ENCODE measurements around the gene DHX35.
"Not testable (repeated sequence)": the region's sequence is repeated elsewhere in the genome, so short reads cannot be mapped to it uniquely, and the experiment has no call there.

The DHX35 gene

DNA sequence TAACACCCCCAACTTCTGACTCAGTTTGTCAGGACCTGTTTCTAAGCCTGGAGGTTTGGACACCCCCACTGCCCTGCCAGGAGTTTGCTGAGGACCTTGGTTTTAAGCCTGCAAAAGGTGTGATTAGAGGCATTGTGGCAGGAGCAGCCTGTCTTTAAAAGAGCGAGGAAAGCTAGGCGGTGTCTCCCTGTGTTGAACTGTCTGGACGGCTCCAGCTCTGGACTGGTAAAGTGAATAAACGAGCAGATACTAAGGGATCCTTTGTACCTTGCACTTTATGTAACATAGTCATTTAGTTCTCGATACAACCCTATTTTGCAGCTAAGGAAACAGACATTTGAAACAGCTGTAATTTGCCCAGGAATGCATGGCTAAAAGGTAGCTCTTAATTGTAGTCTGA, 21.5 kb upstream of the DHX35 start:
- no peak for DNase-seq (ENCODE audit: low spot score)

DNA sequence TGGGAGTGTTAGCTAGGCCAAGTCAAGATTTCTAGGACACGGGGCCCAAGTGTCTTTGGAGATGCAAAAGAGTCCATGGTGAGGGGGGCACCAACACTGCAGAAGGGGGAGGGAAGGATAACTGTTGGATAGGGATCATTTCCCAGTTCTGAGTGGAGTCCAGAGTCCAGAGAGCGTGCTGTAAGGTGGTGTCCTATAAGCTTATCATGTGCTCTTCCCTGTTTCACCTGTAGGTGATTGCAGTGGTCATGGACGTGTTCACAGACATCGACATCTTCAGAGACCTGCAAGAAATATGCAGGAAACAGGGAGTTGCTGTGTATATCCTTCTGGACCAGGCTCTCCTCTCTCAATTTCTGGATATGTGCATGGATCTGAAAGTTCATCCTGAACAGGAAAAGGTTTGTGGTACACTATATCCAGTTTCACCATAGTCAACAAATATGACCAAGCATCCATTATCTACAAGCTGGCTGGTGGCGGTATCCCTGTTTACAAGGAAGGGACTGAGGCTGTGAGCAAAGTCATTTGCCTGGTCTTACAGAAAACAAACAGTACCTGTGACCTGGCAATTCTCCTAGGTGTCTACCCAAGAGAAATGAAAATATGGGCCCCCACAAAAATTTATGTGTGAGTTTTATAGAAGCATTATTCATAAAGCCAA, 20.3 kb upstream of the DHX35 start:
- DNase-seq (ENCODE audit: low spot score): no peak

DNA sequence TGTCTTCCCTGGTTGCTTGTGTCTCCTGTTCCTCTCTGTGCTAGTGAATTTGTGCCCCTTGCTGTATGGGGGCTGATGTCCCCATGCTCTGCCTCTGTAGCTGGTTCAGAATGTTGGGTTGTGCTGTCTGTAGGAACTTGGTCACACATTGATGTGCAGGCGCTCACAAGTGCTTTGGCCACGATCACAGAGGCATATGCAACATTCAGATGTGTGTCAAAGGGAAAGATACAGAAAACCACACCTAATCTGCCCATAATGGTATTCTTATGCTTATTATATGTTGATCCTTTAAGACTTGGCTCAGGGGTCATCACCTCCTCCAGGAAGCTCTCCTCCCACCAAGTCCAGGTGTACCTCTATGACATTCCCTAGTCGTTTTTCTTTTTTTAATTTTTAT, 17.1 kb upstream of the DHX35 start:
- no peak for DNase-seq (ENCODE audit: low spot score)

DNA sequence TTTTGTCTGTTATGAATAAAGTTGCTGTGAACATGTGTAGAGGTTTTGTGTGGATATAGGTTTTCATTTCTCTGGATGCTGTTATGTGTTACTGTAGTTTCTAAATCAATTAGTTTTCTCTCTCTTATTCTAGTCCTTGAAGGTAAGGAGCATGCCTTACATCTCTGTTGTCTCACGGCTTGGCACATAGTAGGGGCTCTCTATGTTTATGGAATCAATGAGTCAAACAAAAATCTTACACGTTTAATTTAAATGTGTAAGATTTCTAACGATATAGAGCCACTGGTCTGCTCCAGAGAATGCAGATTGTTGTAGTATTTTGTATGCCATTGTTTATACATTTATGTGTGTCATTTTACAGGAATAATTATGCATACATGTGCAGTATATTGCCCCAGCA, 15.3 kb upstream of the DHX35 start:
- no peak for DNase-seq (ENCODE audit: low spot score)

DNA sequence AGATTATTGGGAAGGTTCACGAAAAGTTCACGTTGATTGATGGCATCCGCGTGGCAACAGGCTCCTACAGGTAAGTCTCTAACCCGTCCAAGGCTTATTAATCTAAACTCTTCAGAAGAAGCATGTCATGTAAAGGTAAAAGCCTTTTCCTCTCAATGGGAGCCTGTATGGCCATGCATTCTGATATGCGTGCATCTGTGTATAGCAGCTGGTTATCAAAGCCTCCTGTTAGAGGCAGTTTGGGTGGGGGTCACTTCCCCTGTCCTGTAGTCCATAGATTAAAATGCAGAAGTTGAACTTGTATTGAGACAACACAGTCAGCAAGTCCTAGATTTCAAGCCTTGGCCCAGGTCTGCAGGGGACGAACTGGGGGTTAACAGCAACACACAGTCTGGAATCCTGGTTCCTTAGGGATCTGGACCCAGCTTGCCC, 14.2 kb upstream of the DHX35 start:
- DNase-seq (ENCODE audit: low spot score): no peak

DNA sequence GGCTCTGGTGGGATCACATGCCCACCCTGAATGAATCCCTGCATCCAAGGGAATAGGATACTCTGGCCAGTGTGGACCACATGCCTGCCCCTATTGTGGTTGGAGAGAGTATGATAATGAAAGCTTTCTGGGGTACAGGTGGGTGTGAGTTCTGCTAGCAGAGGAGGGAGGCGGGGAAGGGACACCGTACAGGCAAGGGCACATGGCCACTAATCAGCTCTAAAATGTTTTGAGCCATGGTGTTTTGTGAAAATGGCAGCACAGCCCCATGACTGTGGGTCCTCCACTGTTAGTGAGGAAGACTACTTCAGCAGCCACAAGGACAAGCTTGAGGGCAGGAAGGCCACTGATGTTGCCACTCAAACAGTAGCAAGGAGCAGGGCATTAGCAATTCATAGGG, 11.9 kb upstream of the DHX35 start:
- no peak for DNase-seq (ENCODE audit: low spot score)

DNA sequence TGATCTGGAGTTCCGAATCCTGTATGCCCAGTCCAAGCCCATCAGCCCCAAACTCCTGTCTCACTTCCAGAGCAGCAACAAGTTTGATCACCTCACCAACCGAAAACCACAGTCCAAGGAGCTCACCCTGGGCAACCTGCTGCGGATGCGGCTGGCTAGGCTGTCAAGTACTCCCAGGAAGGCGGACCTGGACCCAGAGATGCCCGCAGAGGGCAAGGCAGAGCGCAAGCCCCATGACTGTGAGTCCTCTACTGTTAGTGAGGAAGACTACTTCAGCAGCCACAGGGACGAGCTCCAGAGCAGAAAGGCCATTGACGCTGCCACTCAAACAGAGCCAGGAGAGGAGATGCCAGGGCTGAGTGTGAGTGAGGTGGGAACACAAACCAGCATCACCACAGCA, 10.5 kb upstream of the DHX35 start:
- DNase-seq (ENCODE audit: low spot score): no peak

DNA sequence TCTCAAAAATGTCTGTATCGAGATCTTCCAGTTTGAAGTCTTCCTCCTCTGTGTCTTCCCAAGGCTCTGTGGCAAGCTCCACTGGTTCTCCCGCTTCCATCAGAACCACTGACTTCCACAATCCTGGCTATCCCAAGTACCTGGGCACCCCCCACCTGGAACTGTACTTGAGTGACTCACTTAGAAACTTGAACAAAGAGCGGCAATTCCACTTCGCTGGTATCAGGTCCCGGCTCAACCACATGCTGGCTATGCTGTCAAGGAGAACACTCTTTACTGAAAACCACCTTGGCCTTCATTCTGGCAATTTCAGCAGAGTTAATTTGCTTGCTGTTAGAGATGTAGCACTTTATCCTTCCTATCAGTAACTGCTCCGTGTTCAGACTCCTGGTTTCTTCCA, 10.0 kb upstream of the DHX35 start:
- no peak for DNase-seq (ENCODE audit: low spot score)

DNA sequence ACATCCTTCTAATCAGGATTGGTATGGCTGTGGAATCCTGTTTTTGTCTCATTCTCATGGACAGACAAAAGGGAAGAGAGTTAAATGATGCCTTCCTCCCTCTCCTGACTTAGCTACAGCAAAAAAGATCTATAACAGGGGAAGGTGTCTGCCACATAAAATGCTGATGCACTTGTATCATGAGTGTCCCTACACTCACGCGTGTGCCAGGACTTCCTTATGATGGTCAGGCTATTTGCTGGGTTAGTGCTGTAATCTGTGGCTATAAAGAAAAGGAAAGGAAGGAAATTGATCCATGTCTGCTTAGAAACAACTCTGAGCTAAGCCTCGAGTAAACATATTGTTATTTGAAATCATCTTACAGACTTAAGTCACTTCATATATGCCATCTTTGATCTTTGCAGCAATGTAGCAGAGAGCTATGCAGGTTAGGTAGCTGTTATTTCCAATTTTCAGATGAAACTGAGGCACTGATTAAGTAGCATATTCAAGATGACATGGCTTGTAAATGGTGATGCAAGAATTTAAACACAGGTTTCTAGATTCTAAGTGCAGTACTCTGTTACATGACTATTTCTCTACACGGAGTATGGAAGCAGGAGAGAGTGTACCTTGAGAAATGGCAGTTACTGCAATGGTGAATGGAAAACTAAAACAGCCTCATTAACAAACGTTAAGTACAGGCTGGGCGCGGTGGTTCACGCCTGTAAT, 8.4 kb upstream of the DHX35 start:
- DNase-seq (ENCODE audit: low spot score): no peak

DNA sequence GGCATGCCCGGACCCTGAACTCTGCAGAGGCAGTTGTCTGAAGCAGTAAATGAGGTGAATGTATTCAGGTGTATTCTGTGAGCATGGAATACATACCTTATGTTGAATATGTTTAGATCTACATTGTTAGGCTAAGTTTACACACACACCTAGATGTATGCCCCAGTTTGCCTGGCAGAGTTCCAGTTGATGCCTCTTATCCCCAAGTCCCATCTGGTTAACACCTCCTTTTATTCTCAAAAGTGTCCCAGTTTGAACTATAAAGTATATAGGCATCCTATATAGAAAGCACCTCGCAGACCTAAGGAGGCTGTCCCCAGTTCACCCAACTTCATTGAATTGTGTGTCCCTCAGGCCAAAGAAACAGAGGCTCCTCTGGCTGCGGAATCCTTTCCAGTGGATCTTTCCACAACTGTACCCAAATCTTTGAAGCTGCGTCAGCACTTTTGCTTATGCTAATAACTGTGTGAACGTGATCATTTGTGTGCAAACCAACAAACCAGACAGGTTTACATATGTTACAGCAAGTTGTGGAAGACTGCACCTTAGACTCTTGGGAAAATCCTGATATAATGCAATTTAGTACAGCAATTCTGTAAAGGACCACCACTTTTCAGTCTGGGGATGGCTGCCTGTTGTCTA, 4.8 kb upstream of the DHX35 start:
- no peak for DNase-seq (ENCODE audit: low spot score)

DNA sequence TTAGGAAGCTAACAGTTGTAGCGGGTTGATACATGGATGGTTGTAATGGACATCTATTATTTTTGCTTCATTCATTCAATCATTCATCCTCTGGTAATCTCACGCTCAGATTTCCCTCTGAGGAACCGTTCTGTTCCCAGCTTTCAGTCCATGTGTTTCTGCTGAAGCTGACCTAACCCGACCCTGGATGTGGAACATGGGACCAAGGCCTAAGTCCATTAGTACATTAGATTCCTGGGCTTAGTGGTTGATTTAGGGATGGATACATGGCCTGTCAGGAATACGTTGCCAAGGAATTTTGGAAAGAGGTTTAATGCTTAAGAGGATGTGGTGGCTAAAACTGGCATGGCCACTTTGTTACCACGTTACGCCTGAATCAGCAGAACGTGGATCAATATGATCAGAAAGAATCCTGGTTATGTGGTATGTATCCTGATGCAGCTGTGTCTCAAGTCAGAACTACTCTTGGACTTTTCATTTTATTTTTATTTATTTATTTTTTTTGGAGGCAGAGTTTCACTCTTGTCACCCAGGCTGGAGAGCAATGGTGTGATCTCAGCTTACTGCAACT, 4.1 kb upstream of the DHX35 start:
- no peak for DNase-seq (ENCODE audit: low spot score)

DNA sequence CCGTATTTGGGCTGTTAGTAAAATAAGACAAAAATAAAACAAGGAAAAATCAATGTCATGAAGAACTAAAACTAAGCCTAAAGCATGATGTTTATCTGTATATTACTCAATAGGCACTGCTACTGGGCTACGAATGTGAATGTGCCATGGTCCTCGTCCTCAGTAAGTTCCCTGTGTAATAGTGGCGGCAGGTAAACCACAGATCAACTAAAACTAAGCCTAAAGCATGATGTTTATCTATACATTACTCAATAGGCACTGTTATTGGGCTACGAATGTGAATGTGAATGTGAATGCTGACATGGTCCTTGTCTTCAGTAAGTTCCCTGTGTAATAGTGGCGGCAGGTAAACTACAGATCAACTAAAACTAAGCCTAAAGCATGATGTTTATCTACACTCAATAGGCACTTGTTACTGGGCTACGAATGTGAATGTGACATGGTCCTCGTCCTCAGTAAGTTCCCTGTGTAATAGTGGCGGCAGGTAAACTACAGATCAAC, 1.9 kb upstream of the DHX35 start:
- not testable (repeated sequence) for DNase-seq (ENCODE audit: low spot score)

DNA sequence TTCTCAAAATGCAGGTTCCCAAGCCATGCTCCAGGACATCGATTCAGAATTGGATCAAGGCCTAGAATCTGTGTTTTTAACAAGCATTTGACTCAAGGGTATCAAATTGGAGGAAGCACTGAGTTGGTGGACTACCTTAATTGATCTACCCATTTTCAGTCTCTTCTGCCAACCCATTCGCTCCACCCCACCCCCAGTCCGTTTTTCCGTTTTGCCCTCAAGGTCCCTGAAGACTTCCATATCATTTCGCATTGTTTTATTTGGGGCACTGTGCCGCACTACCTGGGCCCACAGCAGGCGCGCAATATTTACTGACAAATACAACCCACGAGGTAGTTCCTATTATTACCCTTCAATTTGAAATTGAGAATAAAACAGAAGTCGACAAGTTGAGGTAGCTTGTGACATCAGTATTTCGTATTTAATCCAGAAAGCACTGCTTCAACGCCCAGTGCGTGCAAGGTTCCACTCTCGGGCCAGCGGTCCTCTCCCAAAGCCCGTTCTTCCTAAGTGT, 557 bp upstream of the DHX35 start:
- DNase-seq (ENCODE audit: low spot score): peak; percentile 28

DNA sequence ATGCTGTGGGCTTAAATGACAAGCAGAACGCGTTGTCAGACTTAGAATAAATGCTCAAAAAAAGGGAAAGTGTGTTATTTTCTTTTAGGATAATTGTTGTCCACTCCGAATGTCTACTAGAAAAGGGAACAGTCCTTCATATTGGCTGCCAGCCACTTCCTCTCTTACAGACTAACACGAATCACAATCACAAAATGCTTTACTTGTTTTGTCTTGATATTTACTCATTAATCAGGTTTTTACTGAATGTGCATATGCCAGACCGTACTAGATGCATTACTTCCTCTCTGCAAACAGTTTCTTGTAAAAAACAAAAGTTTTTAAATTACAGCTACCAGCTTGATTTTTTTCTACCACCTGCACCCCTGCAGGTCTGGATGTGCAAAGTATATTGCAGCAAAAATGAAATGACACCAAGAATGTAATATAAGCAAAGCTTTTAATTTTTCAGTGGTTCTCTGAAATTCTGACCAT, 821 bp downstream of the DHX35 start:
- DNase-seq (ENCODE audit: low spot score): no peak

DNA sequence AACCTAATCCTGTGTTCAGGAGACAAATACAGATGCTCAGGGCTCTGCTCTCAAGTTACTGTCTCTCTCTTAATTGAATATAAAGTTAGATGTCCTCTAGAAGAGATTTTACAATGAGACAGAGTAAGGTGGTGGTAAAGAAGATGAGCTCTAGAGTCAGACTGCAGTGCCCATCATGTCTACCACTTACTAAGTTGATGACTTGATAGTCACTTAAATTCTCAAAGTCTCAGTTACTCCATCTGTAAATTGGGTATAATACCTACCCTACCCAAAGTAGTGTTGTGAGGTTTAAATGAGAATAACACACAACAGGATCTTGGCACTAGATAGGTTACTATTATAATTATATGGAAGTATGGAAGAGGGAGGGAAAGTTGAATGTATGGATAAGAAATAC, 1.6 kb downstream of the DHX35 start:
- DNase-seq (ENCODE audit: low spot score): no peak

DNA sequence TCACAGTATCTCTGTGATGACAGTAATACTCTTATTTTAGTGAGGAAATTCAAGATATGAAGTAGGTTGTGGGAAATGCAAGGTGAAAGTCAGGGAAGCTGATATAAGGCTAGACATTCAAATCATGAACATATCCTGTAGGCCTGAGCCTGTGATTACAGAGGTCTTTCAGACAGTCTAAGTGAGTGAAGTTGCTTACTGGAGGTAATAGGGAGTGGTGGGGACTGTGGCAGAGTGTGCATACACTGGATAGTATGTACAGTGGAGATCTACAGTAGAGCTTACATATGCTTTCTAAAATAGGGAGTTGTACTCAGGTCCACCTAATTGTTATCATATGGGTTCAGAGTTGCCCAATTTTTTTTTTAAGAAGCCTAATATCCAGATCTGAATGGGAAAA, 3.1 kb downstream of the DHX35 start:
- DNase-seq (ENCODE audit: low spot score): no peak

DNA sequence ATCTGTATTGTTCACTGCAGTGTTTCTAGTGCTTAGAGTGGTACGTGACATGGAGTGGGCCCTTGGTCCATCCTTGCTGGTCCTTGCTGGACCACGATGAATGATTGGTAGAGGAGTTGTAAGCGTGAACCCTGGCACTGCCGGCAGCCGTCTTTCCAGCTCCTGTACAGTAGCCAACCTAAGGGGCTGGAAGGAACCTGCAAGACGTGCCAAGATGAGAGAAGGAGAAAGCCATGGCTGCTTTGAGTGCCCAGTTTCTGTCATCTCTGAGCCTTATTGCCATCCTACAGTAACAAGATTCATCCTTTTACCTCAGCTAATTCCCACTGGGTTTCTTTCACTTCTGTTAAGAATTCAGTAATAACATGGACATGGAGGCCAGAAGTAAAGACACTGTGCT, 5.9 kb downstream of the DHX35 start:
- no peak for DNase-seq (ENCODE audit: low spot score)

DNA sequence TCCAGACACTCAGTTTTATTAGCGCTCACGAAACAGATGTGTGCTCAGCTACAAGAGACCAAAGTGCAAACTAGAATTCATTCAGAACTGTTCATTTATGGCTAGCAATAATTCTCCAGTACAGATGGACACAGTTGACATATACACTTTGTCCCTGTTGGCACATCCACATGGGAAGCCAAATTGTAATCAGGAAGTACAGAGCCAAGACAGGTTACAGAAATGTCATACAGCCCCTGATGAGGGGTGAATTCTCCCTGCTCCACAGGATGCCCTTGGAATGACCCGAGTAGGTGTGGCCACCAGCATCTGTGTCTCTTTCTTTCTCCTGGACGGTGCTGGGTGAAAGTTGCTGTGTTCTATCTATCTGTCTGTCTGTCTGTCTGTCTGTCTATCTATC, 7.6 kb downstream of the DHX35 start:
- no peak for DNase-seq (ENCODE audit: low spot score)

DNA sequence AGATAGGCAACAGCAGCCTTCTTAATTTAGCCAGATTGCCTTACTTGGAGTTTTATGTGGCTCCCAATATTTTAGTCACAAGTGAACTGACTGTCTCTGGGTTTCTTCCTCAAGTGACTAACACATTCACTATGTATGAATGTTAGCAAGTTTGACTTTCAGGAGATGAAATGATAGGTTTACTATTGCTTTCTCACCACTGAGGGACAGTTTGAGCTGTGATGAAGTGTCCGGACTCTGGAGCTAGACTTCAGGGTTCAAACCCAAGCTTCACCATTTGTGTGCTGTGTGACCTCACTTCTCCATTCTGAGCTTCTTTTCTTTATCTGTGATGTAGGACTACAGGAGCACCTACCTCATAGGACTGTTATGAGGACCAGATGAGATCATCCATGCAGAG, 8.2 kb downstream of the DHX35 start:
- DNase-seq (ENCODE audit: low spot score): no peak

DNA sequence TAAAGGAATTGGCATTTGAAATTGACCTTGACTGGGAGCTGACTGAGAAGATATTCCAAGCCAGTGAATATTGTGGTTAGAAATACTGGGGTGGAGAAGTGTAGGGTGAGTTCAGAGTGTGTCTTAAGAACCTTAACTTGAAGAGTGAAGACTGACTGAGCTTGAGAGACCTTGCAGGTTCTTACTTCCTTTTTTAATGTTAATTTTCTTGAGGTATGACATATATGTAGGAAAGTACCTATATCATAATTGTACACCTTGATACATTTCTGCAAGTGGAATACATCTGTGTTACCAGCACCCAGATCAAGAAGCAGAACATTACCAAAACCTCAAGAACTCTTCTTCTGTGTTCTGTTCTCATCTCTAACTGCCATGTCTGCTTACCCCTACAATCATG, 11.0 kb downstream of the DHX35 start:
- DNase-seq (ENCODE audit: low spot score): no peak

DNA sequence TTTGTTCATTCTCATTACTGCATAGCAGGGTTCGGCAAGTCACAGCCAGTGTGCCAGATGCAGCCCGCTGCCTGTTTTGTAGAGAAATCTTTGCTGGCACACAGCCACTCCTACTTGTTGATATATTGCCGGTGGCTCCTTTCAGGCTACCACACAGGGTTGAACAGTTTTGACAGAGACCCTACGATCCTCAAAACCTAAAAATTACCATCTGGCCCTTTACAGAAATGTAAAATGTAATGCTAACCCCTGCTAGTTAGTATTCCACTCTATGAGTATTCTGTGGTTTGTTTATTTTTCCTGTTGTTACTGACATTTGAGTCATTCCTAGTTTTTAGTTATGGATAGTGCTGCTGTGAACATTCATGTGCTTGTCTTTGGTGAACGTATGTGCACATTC, 11.5 kb downstream of the DHX35 start:
- DNase-seq (ENCODE audit: low spot score): no peak

DNA sequence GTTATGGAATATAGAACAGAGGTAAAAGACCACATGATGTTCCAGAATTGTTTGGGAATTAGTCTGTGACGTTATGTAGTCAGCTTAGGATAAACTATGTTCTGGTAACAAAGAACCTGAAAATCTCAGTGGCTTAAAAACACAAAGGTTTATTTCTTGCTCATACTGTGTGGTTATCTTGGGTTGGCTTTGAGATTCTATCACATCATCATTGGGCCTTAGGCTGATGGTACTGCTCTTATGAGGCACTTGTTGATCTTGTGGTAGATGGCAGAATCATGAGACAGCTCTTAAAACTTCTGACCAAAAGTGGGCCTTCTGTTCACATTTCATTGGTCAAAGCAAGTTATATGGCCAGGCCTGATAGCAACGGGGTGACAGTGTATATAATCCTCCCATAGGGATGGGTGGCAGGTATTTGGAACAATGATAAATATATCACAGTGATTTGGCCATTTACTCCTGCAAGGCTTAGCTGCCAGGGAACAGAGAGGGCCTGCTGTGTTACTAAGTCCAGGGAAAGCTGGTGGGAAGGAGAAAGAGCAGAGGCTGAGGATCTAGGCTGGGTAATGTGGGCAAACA, 13.5 kb downstream of the DHX35 start:
- DNase-seq (ENCODE audit: low spot score): no peak
